K562 (cell line): ENCODE data around the gene CYP11A1. TPM values are rescaled to one million over a fixed set of nuclear protein-coding genes. Genes with fewer than 3 reads are reported as not detected.

Experiments used
- ATAC-seq: fragments of 200-7000 bp; cut with Tn5 transposase; 3 replicates; pipeline ENCODE4 v1.9.1; 2020; ENCODE audit warnings: moderate library complexity
- BruUV-seq: library from RNA; stranded (reverse); fragments of 400-500 nt; replicated peaks from 2 replicates; lab custom pipeline; 2021; lab: Mats Ljungman, UMichigan
- CTCF ChIA-PET: fragments of 300-600 bp; formaldehyde crosslinking; extraction: SDS; loops from one replicate; lab custom pipeline; 2021; ENCODE audit warnings: low intra/inter-chr PET ratio; lab: Yijun Ruan, JAX
- POLR2A ChIA-PET: fragments of 300-600, 350-650 bp; sonication (Branson Sonifier 250); formaldehyde crosslinking; extraction: SDS; loops from one replicate; lab custom pipeline; 2021; ENCODE audit warnings: antibody characterized with exemption, inconsistent platforms; lab: Yijun Ruan, JAX
- DNase-seq, 4 experiments: peaks; one replicate each; pipeline versions ENCODE4 v3.0.0 to v3.0.0-alpha.2; 2011 to 2018; ENCODE audit warnings: low spot score in 3 of 4, mixed read lengths in 3 of 4; ENCODE audit errors: extremely low read depth in 1 of 4
- FAIRE-seq: peaks from 2 replicates; lab custom pipeline; 2011; peaks lifted over from hg19 to GRCh38; lab: Jason Lieb, UNC
- H2AFZ ChIP-seq: 2 replicates; pipeline ENCODE4 v1.6.0; 2011; ENCODE audit warnings: low read depth, low read length, control low read depth, inconsistent platforms
- H3K27ac ChIP-seq: fragments of 200-600 bp; 3 replicates; pipeline ENCODE4 v1.8.0; 2011; ENCODE audit warnings: low read depth, mild to moderate bottlenecking, control low read depth, inconsistent platforms, low read length, moderate library complexity, mixed read lengths; ENCODE audit errors: extremely low read depth
- H3K27me3 ChIP-seq, 2 experiments: fragments of 300-600 bp in 1 of 2; 2 replicates in 1 of 2; 3 replicates in 1 of 2; pipeline versions ENCODE4 v1.6.0 to v1.8.0; 2011; ENCODE audit warnings: inconsistent platforms in 2 of 2, low read length in 2 of 2, mild to moderate bottlenecking in 1 of 2, mixed read lengths in 1 of 2, moderate library complexity in 1 of 2; ENCODE audit not compliant: control insufficient read depth in 2 of 2, insufficient read depth in 2 of 2
- H3K36me3 ChIP-seq: fragments of 300-600 bp; 3 replicates; pipeline ENCODE4 v1.8.0; 2011; ENCODE audit warnings: mild to moderate bottlenecking, low read length, inconsistent platforms; ENCODE audit not compliant: control insufficient read depth, insufficient read depth
- H3K4me1 ChIP-seq, 2 experiments: fragments of 200-600 bp in 1 of 2; replicated peaks in 1 of 2; 2 replicates in 1 of 2; 3 replicates in 1 of 2; pipeline versions ENCODE4 v1.5.1 to v1.8.0; 2011; ENCODE audit warnings: inconsistent platforms in 2 of 2, low read length in 2 of 2, mild to moderate bottlenecking in 1 of 2, mixed read lengths in 1 of 2, moderate library complexity in 1 of 2; ENCODE audit not compliant: control insufficient read depth in 2 of 2, insufficient read depth in 2 of 2
- H3K4me2 ChIP-seq: 2 replicates; pipeline ENCODE4 v1.6.1; 2011; ENCODE audit warnings: low read length, control low read depth, inconsistent platforms, mixed read lengths; ENCODE audit not compliant: insufficient read depth
- H3K4me3 ChIP-seq: fragments of 200-600 bp; sonication (generic), shearing (Covaris generic); 2 replicates; pipeline ENCODE4 v1.5.1; 2016; ENCODE audit warnings: control low read depth, inconsistent platforms
- H3K79me2 ChIP-seq: fragments of 200-600 bp; 3 replicates; pipeline ENCODE4 v1.8.0; 2011; ENCODE audit warnings: low read length, inconsistent platforms; ENCODE audit not compliant: control insufficient read depth, insufficient read depth
- H3K9ac ChIP-seq, 2 experiments: 2 replicates each; pipeline versions ENCODE4 v1.6.0 to v1.6.1; 2011; ENCODE audit warnings: low read depth in 2 of 2, low read length in 2 of 2, control low read depth in 1 of 2, inconsistent platforms in 1 of 2, mild to moderate bottlenecking in 1 of 2, mixed read lengths in 1 of 2; ENCODE audit not compliant: insufficient read depth in 1 of 2
- H3K9me1 ChIP-seq: one replicate; pipeline ENCODE4 v1.6.0; 2011; ENCODE audit warnings: inconsistent platforms, mild to moderate bottlenecking, low read length, moderate library complexity; ENCODE audit not compliant: control insufficient read depth, insufficient read depth
- H3K9me3 ChIP-seq: replicated peaks from 2 replicates; pipeline ENCODE4 v1.5.1; 2011; ENCODE audit warnings: low read depth, low read length, inconsistent platforms; ENCODE audit not compliant: control insufficient read depth, insufficient read depth
- H4K20me1 ChIP-seq: replicated peaks from 2 replicates; pipeline ENCODE4 v1.6.1; 2011; ENCODE audit warnings: low read length, inconsistent platforms, mixed read lengths; ENCODE audit not compliant: control insufficient read depth, insufficient read depth
- HMG20B ChIP-seq: fragments of 250-450 bp; sonication (Bioruptor Pico); IDR thresholded peaks from 2 replicates; pipeline ENCODE4 v1.5.0; 2021; ENCODE audit warnings: mild to moderate bottlenecking
- MCM3 ChIP-seq: fragments of 450-650 bp; IDR thresholded peaks from 2 replicates; pipeline ENCODE4 v1.6.1; 2016
- ZFP36 ChIP-seq: fragments of 150-350 bp; IDR thresholded peaks from 2 replicates; pipeline ENCODE4 v1.6.1; 2018; ENCODE audit warnings: low read length, low read depth; ENCODE audit not compliant: partially characterized antibody
- WGBS: fragments of 100-300 bp; shearing (Covaris generic); methylation state at CpG from one replicate; pipeline ENCODE4 v1.1.6; 2016; ENCODE audit warnings: low coverage, mixed read lengths; ENCODE audit not compliant: insufficient coverage; ENCODE audit errors: missing lambda C conversion rate; 5-methylcytosine and 5-hydroxymethylcytosine counted together
- in situ Hi-C: fragments of 300-500 bp; cut with MboI; formaldehyde crosslinking; loops from 4 replicates; pipeline ENCODE4 v1.15.0; 2018; ENCODE audit warnings: inconsistent platforms, mixed read lengths
- intact Hi-C: fragments of 100-400 bp; cut with micrococcal nuclease; formaldehyde crosslinking; loops from 2 replicates; pipeline ENCODE4 v1.14.2; 2022
- polyA plus RNA-seq, 8 experiments: library from polyadenylated mRNA; depleted of rRNA in 4 of 8; stranded (reverse) in 5 of 8; unstranded in 3 of 8; fragments of >200 nt; fragmentation: Nextera tagmentation in 2 of 8; fragmentation: Illumina TruSeq in 1 of 8; extraction: Ambion mirVana in 2 of 8; extraction: Trizol in 1 of 8; gene quantifications; 2 replicates each; pipeline versions ENCODE4 v1.2.1 to v1.2.3, GENCODE V29; 2011 to 2014; ENCODE audit warnings: inconsistent platforms in 1 of 8, missing spikeins in 1 of 8
- total RNA-seq, 7 experiments: library from RNA; depleted of rRNA in 6 of 7; stranded (reverse); fragments of >200 nt in 6 of 7; fragmentation: Illumina TruSeq in 2 of 7; extraction: Trizol in 2 of 7; gene quantifications; 2 replicates each; pipeline versions ENCODE4 v1.2.1 to v1.2.3, GENCODE V29; 2011 to 2021; ENCODE audit warnings: low replicate concordance in 1 of 7
- TF ChIP-seq, protein P1 (sequence below): fragments of 450-650 bp; IDR thresholded peaks from 2 replicates; pipeline ENCODE4 v1.6.1; 2017; ENCODE audit warnings: mild to moderate bottlenecking, moderate library complexity

CYP11A1 gene
- total and polyA plus RNA-seq, 9 of the 15 experiments (the other 6 are each of a cell fraction or from before 2014, with no cell fraction given): 0.06 to 0.24 (median 0.10) TPM; not detected in 4

DNA sequence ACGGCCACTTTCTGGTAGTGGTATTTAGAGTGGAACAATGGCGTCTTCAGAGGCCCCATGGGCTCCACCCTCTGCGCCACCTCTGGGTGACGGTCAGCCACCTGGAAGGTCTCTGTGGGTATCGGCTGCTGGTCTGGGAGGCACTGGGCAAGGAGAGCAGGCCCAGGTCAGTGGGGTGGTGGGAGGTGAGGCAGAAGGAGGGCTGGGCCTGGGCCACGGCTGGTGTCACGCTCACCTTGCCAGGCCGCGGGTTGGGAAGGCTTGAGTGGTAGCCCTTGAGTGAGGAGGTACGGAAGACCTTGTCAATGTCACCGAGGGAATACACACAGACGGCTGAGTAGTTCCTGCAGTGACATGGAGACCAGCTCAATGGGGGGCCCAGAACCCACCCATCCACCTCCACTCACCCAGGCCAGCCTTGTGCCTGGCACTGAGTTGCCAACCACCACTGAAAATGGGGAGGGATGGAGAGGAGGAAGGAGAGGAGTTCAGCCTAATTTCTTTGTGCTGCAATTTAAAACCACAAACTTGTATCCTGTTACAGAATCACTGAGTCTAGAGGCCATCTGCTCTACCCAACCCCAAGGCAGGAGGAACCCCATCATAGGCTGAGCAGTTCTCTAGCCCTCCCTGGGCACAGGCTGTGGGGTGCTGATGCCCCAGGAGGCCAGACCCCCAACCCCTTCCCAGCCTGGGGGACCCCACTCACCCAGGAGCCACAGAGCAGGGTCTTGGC is 47.3 kb upstream of the CYP11A1 start (continued):
- TF ChIP-seq, protein P1, sequence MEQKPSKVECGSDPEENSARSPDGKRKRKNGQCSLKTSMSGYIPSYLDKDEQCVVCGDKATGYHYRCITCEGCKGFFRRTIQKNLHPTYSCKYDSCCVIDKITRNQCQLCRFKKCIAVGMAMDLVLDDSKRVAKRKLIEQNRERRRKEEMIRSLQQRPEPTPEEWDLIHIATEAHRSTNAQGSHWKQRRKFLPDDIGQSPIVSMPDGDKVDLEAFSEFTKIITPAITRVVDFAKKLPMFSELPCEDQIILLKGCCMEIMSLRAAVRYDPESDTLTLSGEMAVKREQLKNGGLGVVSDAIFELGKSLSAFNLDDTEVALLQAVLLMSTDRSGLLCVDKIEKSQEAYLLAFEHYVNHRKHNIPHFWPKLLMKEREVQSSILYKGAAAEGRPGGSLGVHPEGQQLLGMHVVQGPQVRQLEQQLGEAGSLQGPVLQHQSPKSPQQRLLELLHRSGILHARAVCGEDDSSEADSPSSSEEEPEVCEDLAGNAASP: no peak
- TF ChIP-seq HMG20B (CRISPR knock-in tag): no peak

DNA sequence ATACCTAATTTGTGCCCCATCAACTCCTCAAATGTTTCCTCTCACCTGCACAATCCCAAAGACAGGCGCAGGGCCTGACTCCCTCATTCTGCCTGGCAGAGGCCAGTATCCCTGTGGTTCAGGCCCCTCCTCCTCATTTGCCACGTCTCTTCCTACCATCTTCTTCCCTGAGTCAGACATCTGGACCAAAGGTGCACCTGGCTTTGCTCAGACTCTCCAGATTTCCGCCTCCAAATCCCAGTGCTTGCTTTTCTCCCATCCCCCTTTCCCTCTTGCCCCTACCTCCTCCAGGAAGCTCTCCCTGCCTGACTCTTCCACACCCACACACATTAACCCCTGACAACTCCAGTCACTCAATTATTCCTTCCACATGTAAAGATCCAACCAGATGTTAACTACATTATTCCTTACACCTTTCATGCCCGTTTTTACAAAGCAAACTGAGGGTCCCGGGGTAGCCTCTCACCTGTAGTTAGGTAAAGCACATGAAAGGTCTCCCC is 46.7 kb upstream of the CYP11A1 start:
- ChIA-PET POLR2A (interaction anchor here (0.6 to 1.6 kb wide), 2 partner anchors 9 to 17 kb away, joined by 3 to 4 read pairs; no protein-coding TSS in a partner anchor), CTCF (no interaction called here)
- no peak overlapping the region for H2AFZ ChIP-seq
- in situ Hi-C loops (no loop called here), intact Hi-C loops (no loop called here)
- H3K4me1 ChIP-seq: peaks cover 0 to 37% of the 10 kb centered on the region in 2 experiments; a peak in 3 of 5 replicates
- no peaks in the 10 kb centered on the region for H3K27me3 ChIP-seq
- DNase-seq (no peak), ATAC-seq (no peak), FAIRE-seq (no peak)
- H3K4me2 ChIP-seq: no peak overlapping the region
- H3K4me3 ChIP-seq: no peak overlapping the region
- BruUV-seq: no TSS peak
- H4K20me1 ChIP-seq: peaks cover 6% of the 10 kb centered on the region; the same call in 1 of the 2 replicates
- TF ChIP-seq ZFP36 (peak; percentile 83), MCM3 (no peak)
- 63% methylated on average over 4 of the region's 5 CpGs for whole genome bisulfite sequencing
- H3K9me1 ChIP-seq: peaks cover 3% of the 10 kb centered on the region
- H3K9me3 ChIP-seq: no peaks in the 10 kb centered on the region
- H3K9ac ChIP-seq: peak overlapping the region in 1 of 2 experiments; percentile 59; a peak in 1 of 4 replicates
- no peak overlapping the region for H3K27ac ChIP-seq
- peaks cover 7% of the 10 kb centered on the region; the same call in 2 of the 3 replicates for H3K79me2 ChIP-seq
- H3K36me3 ChIP-seq: peaks cover 87% of the 10 kb centered on the region; the same call in 2 of the 3 replicates
